Left colon (tissue), 2 donors: ENCODE data around the gene ALPI. TPM values are rescaled to one million over a fixed set of nuclear protein-coding genes. Genes with fewer than 3 reads are reported as not detected.
A peak's percentile ranks its signal among the peaks of the same experiment; 100 is the strongest.
"Not testable (repeated sequence)": the region's sequence is repeated elsewhere in the genome, so short reads cannot be mapped to it uniquely, and the experiment has no call there.

ENCODE experiments used
- ATAC-seq: fragments of 200-7000 bp; cut with Tn5 transposase; one replicate; pipeline ENCODE4 v1.9.1; 2020; ENCODE audit warnings: mild to moderate bottlenecking, moderate library complexity
- DNase-seq, 2 donors: peaks; one replicate each; pipeline ENCODE4 v3.0.0-alpha.2; 2020
- intact Hi-C, 2 donors: fragments of 100-400 bp; cut with DNase I in 1 of 2; cut with micrococcal nuclease in 1 of 2; formaldehyde crosslinking; loops; one replicate each; pipeline versions ENCODE4 v1.11.2 to v1.14.0; 2022; cut with DNase I, micrococcal nuclease
- total RNA-seq, 2 donors: library from RNA; stranded (reverse); fragmentation: NEBNext Ultra II Directional; extraction: Animal tissue kit (Norgen Biotek cat#: 25700); gene quantifications; one replicate each; pipeline ENCODE4 v1.2.1, GENCODE V29; 2021
- donor health status: DM: no; HTN: no; CAD: no.
- donor health status: DM: yes; HTN: yes; CAD: no.

The ALPI gene
- total RNA-seq, 2 donors from 2014 or later = 15.9 to 21.1 TPM

GRCh38 chr2:232438091-232438490 is 17.9 kb upstream of the ALPI start:
- DNase-seq = no peak

GRCh38 chr2:232438951-232439757 is 16.8 kb upstream of the ALPI start:
- ATAC-seq (peak; percentile 75), DNase-seq (no peak)
- intact Hi-C loops = loop anchor here (10.0 kb wide), 1 partner anchor 514 kb away; the partner anchor contains the start of gene NPPC (in 2 of the 2)

More at GRCh38 chr2:232438091-232438490, 17.9 kb upstream of the ALPI start:
- intact Hi-C loops = loop anchor here (10.0 kb wide), 1 partner anchor 513 kb away; the partner anchor contains the start of gene NPPC (in 2 of the 2)
- no peak for ATAC-seq

- no peak for DNase-seq
- intact Hi-C loops = loop anchor here (10.0 kb wide), 1 partner anchor 515 kb away; the partner anchor contains the start of gene NPPC (in 2 of the 2)
- ATAC-seq = peak; percentile 14
Observed at GRCh38 chr2:232439758-232440135, 16.2 kb upstream of the ALPI start.

DNA sequence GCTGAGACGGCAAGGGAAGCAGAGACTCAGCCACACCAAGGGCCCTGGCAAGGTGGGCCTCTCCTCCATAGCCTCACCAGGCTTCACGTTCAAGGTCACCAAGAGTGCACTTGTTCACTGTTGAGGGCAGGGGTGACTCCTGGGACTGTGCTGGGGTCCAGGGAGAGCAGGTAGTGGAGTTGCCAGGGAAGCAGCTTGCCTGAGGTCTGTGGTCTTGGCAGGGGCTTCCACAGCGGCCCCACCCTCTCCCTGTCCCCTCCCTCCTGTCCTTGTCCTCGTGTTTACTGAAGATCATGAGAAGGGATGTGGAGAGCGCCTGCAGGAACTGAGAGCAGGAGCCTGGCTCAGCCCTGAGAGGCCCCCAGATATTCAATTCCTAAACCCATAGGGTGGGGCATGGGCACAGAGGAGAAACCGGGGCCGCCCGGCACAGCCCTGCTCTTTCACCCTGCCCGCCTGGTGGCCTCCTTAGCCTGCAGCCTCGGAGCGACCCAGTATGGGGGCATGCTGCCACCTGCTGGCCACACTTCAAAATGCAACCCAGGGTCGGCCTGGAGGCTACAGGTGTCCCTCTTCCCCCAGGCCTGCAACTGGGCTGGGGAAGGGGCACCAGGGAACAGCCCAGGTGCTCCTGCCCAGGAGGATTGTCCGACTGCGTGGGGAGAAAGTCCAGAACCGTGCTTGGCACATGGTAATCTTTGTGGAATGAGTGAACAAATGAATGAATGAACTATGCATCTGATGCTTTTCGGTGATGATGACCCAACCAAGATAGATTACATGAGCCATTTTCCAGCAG is 15.5 kb upstream of the ALPI start:
- DNase-seq (peak; percentile 66 to 88), ATAC-seq (peak; percentile 82)
- intact Hi-C loops = not testable (repeated sequence)

DNA sequence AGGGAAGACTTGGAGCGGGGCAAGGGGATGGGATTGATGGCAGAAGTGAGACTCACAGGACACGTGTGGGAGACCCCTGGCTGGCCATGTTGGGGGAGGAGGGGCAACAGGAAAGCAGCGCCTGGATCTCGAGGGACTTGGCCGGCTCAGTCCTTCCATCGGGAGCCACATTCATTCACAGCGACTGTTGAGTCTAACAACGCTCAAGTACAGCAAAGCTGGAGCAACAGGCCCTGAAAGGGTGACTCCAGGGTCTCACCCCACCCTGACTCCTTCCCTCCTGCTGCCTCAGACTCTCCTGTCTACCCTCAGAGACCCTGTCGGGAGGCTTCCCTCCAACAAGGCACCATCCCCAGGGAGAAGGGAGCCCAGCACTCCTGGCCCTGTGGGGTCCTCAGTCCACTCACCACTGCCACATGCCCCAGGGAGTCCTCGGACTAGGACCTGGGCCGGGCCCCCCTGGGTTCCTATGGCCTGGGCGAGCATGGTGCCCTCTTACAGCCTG is 14.8 kb upstream of the ALPI start:
- no peak for ATAC-seq
- intact Hi-C loops = no loop called here

DNA sequence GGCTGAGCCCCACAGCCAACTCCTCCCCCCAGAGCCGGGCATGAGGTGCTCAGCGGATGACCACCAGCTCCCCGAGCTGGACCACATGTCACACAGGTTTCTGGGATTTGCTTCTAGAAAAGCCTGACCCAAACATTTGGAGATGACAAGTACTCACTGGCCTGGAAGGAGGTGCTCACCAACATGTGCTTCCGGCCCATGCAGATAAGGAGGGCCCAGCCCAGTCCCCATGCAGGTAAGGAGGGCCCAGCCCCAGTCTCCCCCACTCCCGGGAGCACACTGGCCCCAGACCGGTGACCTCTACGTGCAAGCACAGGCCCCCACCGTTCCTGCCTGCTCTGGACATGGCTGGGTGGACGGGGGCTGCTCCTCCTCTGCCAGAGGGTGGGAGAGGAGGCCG is 14.0 kb upstream of the ALPI start:
- ATAC-seq, DNase-seq, intact Hi-C loops: not testable (repeated sequence)

More for the DNA sequence above, 14.8 kb upstream of the ALPI start:
- no peak for DNase-seq

- ATAC-seq, intact Hi-C loops, DNase-seq: not testable (repeated sequence)
Observed at GRCh38 chr2:232442431-232442830, 13.5 kb upstream of the ALPI start.

- intact Hi-C loops, DNase-seq: not testable (repeated sequence)
Observed at GRCh38 chr2:232443047-232443446, 12.9 kb upstream of the ALPI start.

GRCh38 chr2:232443669-232444408 is 12.1 kb upstream of the ALPI start:
- intact Hi-C loops, ATAC-seq, DNase-seq: not testable (repeated sequence)

More at GRCh38 chr2:232443047-232443446, 12.9 kb upstream of the ALPI start:
- not testable (repeated sequence) for ATAC-seq

- DNase-seq (peak in 1 of 2 donors; percentile 57), ATAC-seq (peak; percentile 45)
- intact Hi-C loops = loop anchor here in 1 of 2 donors (5.0 kb wide), 1 partner anchor 73 kb away; no protein-coding TSS in a partner anchor
Observed at GRCh38 chr2:232444409-232445148, 11.4 kb upstream of the ALPI start.

DNA sequence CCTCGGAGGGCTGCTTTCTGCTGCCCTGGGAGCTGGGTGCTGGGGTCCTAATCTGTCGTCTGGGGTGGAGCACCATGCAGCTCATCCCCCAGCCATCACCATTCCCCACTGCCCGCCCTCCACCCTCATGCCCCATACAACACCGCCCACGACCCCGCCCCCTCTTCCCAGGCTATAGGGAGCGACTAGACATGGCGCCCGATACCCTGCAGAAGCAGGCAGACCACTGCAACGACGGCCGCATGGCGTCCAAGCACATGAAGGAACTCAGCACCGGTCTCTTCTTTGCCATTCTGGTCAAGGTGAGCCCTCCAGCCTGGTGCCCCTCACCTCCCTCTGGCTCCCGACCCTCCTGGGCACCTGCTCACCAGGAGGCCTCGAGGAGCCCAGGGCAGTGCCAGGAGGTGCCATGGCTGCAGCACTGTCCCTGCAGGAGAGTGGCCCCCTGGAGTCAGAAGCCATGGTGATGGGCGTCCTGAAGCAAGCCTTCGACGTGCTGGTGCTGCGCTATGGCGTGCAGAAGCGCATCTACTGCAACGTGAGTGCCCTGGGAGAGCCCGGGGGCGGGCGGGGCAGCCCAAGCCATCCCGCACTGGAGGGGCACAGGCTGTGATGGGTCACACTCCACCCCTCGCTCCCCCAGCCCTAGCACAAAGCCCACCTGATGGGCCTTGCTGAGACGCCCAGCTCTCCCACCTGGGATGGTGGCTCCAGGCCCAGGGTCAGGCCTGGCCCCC is 10.6 kb upstream of the ALPI start:
- not testable (repeated sequence) for ATAC-seq, DNase-seq
- intact Hi-C loops = loop anchor here in 1 of 2 donors (5.0 kb wide), 1 partner anchor 72 kb away; no protein-coding TSS in a partner anchor

DNA sequence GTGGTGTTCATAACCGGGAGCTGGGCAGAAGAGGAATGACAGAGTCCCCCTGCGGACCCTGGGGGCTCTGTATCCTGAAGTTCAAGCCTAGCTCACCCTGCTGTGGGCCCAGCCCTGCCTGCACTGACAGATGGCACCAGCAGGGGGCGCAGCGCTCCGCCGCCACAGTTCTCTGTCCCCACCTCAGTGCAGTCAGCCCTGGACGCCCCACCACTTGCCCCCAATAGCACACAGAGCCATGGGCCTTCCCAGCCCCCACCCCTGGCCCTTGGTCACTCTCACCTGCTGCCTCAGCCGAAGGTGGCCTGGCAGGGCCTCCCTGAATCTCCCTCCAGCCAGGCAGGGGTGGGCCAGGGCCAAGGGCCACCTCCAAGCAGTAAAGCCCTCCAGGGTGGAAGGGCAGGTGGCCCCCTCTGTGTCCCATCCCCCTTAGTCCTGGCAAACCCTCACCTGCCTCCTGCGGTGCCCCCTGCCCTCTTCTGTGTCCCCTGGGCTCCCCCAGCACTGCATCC is 9.6 kb upstream of the ALPI start:
- not testable (repeated sequence) for DNase-seq
- intact Hi-C loops = loop anchor here in 1 of 2 donors (5.0 kb wide), 1 partner anchor 71 kb away; no protein-coding TSS in a partner anchor
- peak; percentile 33 for ATAC-seq

GRCh38 chr2:232447091-232447620 is 8.8 kb upstream of the ALPI start:
- DNase-seq (no peak), ATAC-seq (no peak)
- intact Hi-C loops = loop anchor here in 1 of 2 donors (5.0 kb wide), 1 partner anchor 70 kb away; no protein-coding TSS in a partner anchor

- ATAC-seq (peak; percentile 86), DNase-seq (peak; percentile 48 to 53)
- intact Hi-C loops = loop anchor here in 1 of 2 donors (5.0 kb wide), 1 partner anchor 70 kb away; no protein-coding TSS in a partner anchor
Observed at GRCh38 chr2:232447638-232448303, 8.2 kb upstream of the ALPI start.

DNA sequence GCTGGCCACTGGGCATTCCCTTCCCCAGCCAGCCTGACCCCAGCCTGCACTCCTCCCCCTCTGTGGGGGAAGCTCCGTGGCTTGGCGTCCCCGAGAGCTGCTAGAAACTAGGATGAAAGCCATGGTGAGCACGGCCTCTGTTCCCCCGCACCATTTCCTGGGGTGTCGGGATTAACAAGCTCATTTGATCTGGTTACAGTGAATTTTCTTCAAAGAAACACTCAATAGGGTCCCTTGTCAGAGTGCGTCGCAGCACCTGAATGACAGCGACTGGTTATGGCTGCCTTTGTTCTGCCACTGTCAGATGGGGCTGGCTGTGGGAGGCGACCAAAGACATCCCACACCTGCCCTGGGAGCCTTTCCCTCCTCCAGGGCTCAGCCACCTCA is 7.7 kb upstream of the ALPI start:
- intact Hi-C loops = loop anchor here in 1 of 2 donors (5.0 kb wide), 1 partner anchor 69 kb away; no protein-coding TSS in a partner anchor
- ATAC-seq = no peak
- no peak for DNase-seq

- intact Hi-C loops = loop anchor here in 1 of 2 donors (5.0 kb wide), 1 partner anchor 67 kb away; no protein-coding TSS in a partner anchor
- ATAC-seq (no peak), DNase-seq (no peak)
Observed at GRCh38 chr2:232449964-232450363, 6.0 kb upstream of the ALPI start.
